Mucosa of stomach (tissue), 1 donor: Measurements from ENCODE around the gene DMXL2.
"Not testable (repeated sequence)": the region's sequence is repeated elsewhere in the genome, so short reads cannot be mapped to it uniquely, and the experiment has no call there.

Experiments
- H3K27me3 ChIP-seq: one replicate; pipeline ENCODE4 v1.7.0; 2013; ENCODE audit warnings: mild to moderate bottlenecking, low read length; ENCODE audit not compliant: control insufficient read depth, insufficient read depth
- H3K36me3 ChIP-seq: one replicate; pipeline ENCODE4 v1.7.0; 2013; ENCODE audit warnings: low read length; ENCODE audit not compliant: control insufficient read depth, insufficient read depth
- H3K4me1 ChIP-seq: one replicate; pipeline ENCODE4 v1.7.0; 2013; ENCODE audit warnings: mild to moderate bottlenecking, low read length; ENCODE audit not compliant: control insufficient read depth, insufficient read depth
- H3K4me3 ChIP-seq: one replicate; pipeline ENCODE4 v1.7.0; 2013; ENCODE audit warnings: low read length
- H3K9ac ChIP-seq: one replicate; pipeline ENCODE4 v1.7.0; 2013; ENCODE audit warnings: mild to moderate bottlenecking, low read length, moderate library complexity
- H3K9me3 ChIP-seq: one replicate; pipeline ENCODE4 v1.7.0; 2013; ENCODE audit warnings: mild to moderate bottlenecking, low read length, moderate library complexity; ENCODE audit not compliant: control insufficient read depth
- donor health status: Pancreatic carcinoma.

Gene DMXL2

GRCh38 chr15:51585986-51586385 lies 36.6 kb downstream of the DMXL2 start:
- H3K9me3 ChIP-seq: no peaks in the 10 kb centered on the region
- H3K27me3 ChIP-seq: no peaks in the 10 kb centered on the region
- H3K36me3 ChIP-seq: no peaks in the 10 kb centered on the region
- H3K9ac ChIP-seq: no peak overlapping the region
- H3K4me1 ChIP-seq: no peaks in the 10 kb centered on the region
- H3K4me3 ChIP-seq: no peak overlapping the region

GRCh38 chr15:51580982-51581381 lies 41.6 kb downstream of the DMXL2 start:
- no peaks in the 10 kb centered on the region for H3K4me1 ChIP-seq
- no peak overlapping the region for H3K9ac ChIP-seq
- H3K36me3 ChIP-seq: no peaks in the 10 kb centered on the region
- no peaks in the 10 kb centered on the region for H3K9me3 ChIP-seq
- no peaks in the 10 kb centered on the region for H3K27me3 ChIP-seq
- H3K4me3 ChIP-seq: no peak overlapping the region

GRCh38 chr15:51580385-51580784 lies 42.2 kb downstream of the DMXL2 start:
- no peaks in the 10 kb centered on the region for H3K36me3 ChIP-seq
- no peak overlapping the region for H3K9ac ChIP-seq
- H3K4me1 ChIP-seq: no peaks in the 10 kb centered on the region

GRCh38 chr15:51579012-51579411 lies 43.6 kb downstream of the DMXL2 start:
- H3K4me1 ChIP-seq: no peaks in the 10 kb centered on the region
- no peak overlapping the region for H3K4me3 ChIP-seq
- no peaks in the 10 kb centered on the region for H3K27me3 ChIP-seq
- no peaks in the 10 kb centered on the region for H3K9me3 ChIP-seq
- no peaks in the 10 kb centered on the region for H3K36me3 ChIP-seq
- H3K9ac ChIP-seq: no peak overlapping the region

More at GRCh38 chr15:51580385-51580784, 42.2 kb downstream of the DMXL2 start:
- Histone ChIP-seq H3K27me3 (no peaks in the 10 kb centered on the region), H3K4me3 (no peak overlapping the region), H3K9me3 (no peaks in the 10 kb centered on the region)

- H3K27me3 ChIP-seq: no peaks in the 10 kb centered on the region
- no peak overlapping the region for H3K4me3 ChIP-seq
- H3K9me3 ChIP-seq: no peaks in the 10 kb centered on the region
- no peak overlapping the region for H3K9ac ChIP-seq
- H3K36me3 ChIP-seq: no peaks in the 10 kb centered on the region
- H3K4me1 ChIP-seq: no peaks in the 10 kb centered on the region
These were observed 44.8 kb downstream of the DMXL2 start for GRCh38 chr15:51577636-51578304.

- H3K27me3 ChIP-seq: no peaks in the 10 kb centered on the region
- H3K9ac ChIP-seq: no peak overlapping the region
- H3K36me3 ChIP-seq: no peaks in the 10 kb centered on the region
- H3K9me3 ChIP-seq: no peaks in the 10 kb centered on the region
- no peak overlapping the region for H3K4me3 ChIP-seq
- no peaks in the 10 kb centered on the region for H3K4me1 ChIP-seq
These were observed 45.6 kb downstream of the DMXL2 start for GRCh38 chr15:51576911-51577500.

GRCh38 chr15:51576286-51576850 lies 46.2 kb downstream of the DMXL2 start:
- H3K4me3 ChIP-seq: no peak overlapping the region
- H3K9me3 ChIP-seq: no peaks in the 10 kb centered on the region
- no peaks in the 10 kb centered on the region for H3K36me3 ChIP-seq
- H3K27me3 ChIP-seq: no peaks in the 10 kb centered on the region
- H3K4me1 ChIP-seq: no peaks in the 10 kb centered on the region
- no peak overlapping the region for H3K9ac ChIP-seq

GRCh38 chr15:51575775-51576174 lies 46.8 kb downstream of the DMXL2 start:
- no peaks in the 10 kb centered on the region for H3K9me3 ChIP-seq
- H3K36me3 ChIP-seq: no peaks in the 10 kb centered on the region
- no peak overlapping the region for H3K4me3 ChIP-seq
- no peaks in the 10 kb centered on the region for H3K27me3 ChIP-seq
- H3K9ac ChIP-seq: no peak overlapping the region
- H3K4me1 ChIP-seq: no peaks in the 10 kb centered on the region

GRCh38 chr15:51573352-51573751 lies 49.2 kb downstream of the DMXL2 start:
- H3K4me3 ChIP-seq, H3K27me3 ChIP-seq, H3K36me3 ChIP-seq, H3K9ac ChIP-seq, H3K9me3 ChIP-seq: not testable (repeated sequence)
- H3K4me1 ChIP-seq: peaks cover 11% of the 10 kb centered on the region

GRCh38 chr15:51568939-51569784 lies 53.4 kb downstream of the DMXL2 start:
- H3K36me3 ChIP-seq, H3K27me3 ChIP-seq, H3K4me3 ChIP-seq, H3K9me3 ChIP-seq, H3K9ac ChIP-seq: not testable (repeated sequence)
- peaks cover 11% of the 10 kb centered on the region for H3K4me1 ChIP-seq

- Histone ChIP-seq H3K27me3 (no peaks in the 10 kb centered on the region), H3K9ac (no peak overlapping the region), H3K9me3 (no peaks in the 10 kb centered on the region)
These were observed 61.3 kb downstream of the DMXL2 start for GRCh38 chr15:51561271-51561670.

GRCh38 chr15:51558876-51559275 lies 63.7 kb downstream of the DMXL2 start:
- H3K4me1 ChIP-seq: no peaks in the 10 kb centered on the region
- H3K9ac ChIP-seq: no peak overlapping the region
- no peaks in the 10 kb centered on the region for H3K36me3 ChIP-seq
- H3K27me3 ChIP-seq: no peaks in the 10 kb centered on the region
- H3K4me3 ChIP-seq: no peak overlapping the region
- H3K9me3 ChIP-seq: no peaks in the 10 kb centered on the region

More at GRCh38 chr15:51561271-51561670, 61.3 kb downstream of the DMXL2 start:
- no peaks in the 10 kb centered on the region for H3K36me3 ChIP-seq
- H3K4me3 ChIP-seq: no peak overlapping the region
- H3K4me1 ChIP-seq: no peaks in the 10 kb centered on the region
